ENCODE results near the gene DPH3.
A peak's percentile ranks its signal among the peaks of the same experiment; 100 is the strongest.

Gene DPH3

GRCh38 chr3:16290827-16291196 is 26.1 kb upstream of the DPH3 start:
- DNase-seq (ENCODE audit: low read depth in 2 of 2) = no peak

- DNase-seq (ENCODE audit: low read depth in 2 of 2) = no peak
These were observed 25.5 kb upstream of the DPH3 start for GRCh38 chr3:16290007-16290826.

GRCh38 chr3:16289144-16289889 is 24.6 kb upstream of the DPH3 start:
- no peak for DNase-seq (ENCODE audit: low read depth in 2 of 2)

- no peak for DNase-seq (ENCODE audit: low read depth in 2 of 2)
These were observed 23.9 kb upstream of the DPH3 start for GRCh38 chr3:16288664-16289063.

GRCh38 chr3:16286751-16287543 is 22.2 kb upstream of the DPH3 start:
- DNase-seq (ENCODE audit: low read depth in 2 of 2) = no peak

- DNase-seq (ENCODE audit: low read depth in 2 of 2) = peak in 1 of 2 donors; percentile 36
These were observed 21.4 kb upstream of the DPH3 start for GRCh38 chr3:16286161-16286560.

- DNase-seq (ENCODE audit: low read depth in 2 of 2) = no peak
These were observed 19.9 kb upstream of the DPH3 start for GRCh38 chr3:16284633-16285032.

GRCh38 chr3:16280671-16281070 is 15.9 kb upstream of the DPH3 start:
- no peak for DNase-seq (ENCODE audit: low read depth in 2 of 2)

- no peak for DNase-seq (ENCODE audit: low read depth in 2 of 2)
These were observed 14.5 kb upstream of the DPH3 start for GRCh38 chr3:16279010-16279801.

GRCh38 chr3:16277471-16277870 is 12.7 kb upstream of the DPH3 start:
- DNase-seq (ENCODE audit: low read depth in 2 of 2) = no peak

GRCh38 chr3:16273867-16274266 is 9.1 kb upstream of the DPH3 start:
- DNase-seq (ENCODE audit: low read depth in 2 of 2) = no peak

GRCh38 chr3:16272588-16272987 is 7.8 kb upstream of the DPH3 start:
- no peak for DNase-seq (ENCODE audit: low read depth in 2 of 2)

- no peak for DNase-seq (ENCODE audit: low read depth in 2 of 2)
These were observed 6.1 kb upstream of the DPH3 start for GRCh38 chr3:16270855-16271254.

- no peak for DNase-seq (ENCODE audit: low read depth in 2 of 2)
These were observed 2.0 kb upstream of the DPH3 start for GRCh38 chr3:16266714-16267113.

- DNase-seq (ENCODE audit: low read depth in 2 of 2) = no peak
These were observed 678 bp upstream of the DPH3 start for GRCh38 chr3:16265455-16265786.

- no peak for DNase-seq (ENCODE audit: low read depth in 2 of 2)
These were observed 502 bp downstream of the DPH3 start for GRCh38 chr3:16264174-16264707.

GRCh38 chr3:16262174-16262573 is 2.6 kb downstream of the DPH3 start:
- no peak for DNase-seq (ENCODE audit: low read depth in 2 of 2)

GRCh38 chr3:16260046-16260445 is 4.7 kb downstream of the DPH3 start:
- no peak for DNase-seq (ENCODE audit: low read depth in 2 of 2)

GRCh38 chr3:16258866-16259265 is 5.9 kb downstream of the DPH3 start:
- DNase-seq (ENCODE audit: low read depth in 2 of 2) = no peak

- no peak for DNase-seq (ENCODE audit: low read depth in 2 of 2)
These were observed 6.6 kb downstream of the DPH3 start for GRCh38 chr3:16258177-16258576.

GRCh38 chr3:16257309-16257708 is 7.4 kb downstream of the DPH3 start:
- DNase-seq (ENCODE audit: low read depth in 2 of 2) = no peak

GRCh38 chr3:16255726-16256125 is 9.0 kb downstream of the DPH3 start:
- DNase-seq (ENCODE audit: low read depth in 2 of 2) = no peak

All from stimulated activated CD8-positive, alpha-beta memory T cell treated with anti-CD3 and anti-CD28 coated beads, Interleukin-7, amount 100 ng/mL, for 1 hour (primary cell).